ENCODE data around the gene PDZRN3.

GRCh38 chr3:73665286-73665685 is 40.5 kb upstream of the PDZRN3 start:
- TF ChIP-seq CTCF (IDR thresholded peaks at IDR 0.05) (no peak), POLR2AphosphoS5 (IDR thresholded peaks at IDR 0.05) (no peak)
